ENCODE results near the gene C12orf75.

DNA sequence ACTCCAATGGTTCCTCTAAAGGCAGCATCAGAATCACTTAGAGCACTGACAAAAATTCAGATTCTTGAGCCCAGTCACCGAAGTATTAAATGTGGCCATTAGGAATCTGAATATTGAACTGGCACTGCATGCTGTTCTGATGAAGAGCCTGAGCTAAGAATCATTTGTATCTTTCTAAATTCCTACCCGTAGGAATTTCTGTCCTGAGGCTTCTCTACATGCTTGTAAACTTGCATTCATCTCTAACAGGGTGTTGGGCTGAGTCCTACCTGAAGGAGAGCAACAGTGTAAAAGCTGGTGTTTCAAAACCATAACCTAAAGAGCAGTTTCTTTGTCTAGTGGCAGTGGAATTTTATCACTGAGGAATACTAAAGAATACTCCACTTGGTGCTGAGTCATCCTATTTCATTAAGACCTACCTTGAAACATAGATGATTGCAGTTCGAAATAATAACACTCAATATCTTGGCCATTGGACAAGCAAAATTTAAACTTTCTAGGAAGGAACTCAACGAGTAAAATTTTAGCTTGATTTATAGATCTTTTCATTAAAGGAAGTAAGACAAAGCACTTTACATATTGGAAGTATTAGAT, 35.5 kb upstream of the C12orf75 start:
- TF ChIP-seq POLR2AphosphoS5 (IDR thresholded peaks at IDR 0.05; ENCODE audit: borderline replicate concordance, low read depth, low read length) (no peak), EZH2 (IDR thresholded peaks at IDR 0.05) (no peak), FOXP2 (optimal IDR thresholded peaks at IDR 0.05; ENCODE audit: control extremely low read depth, extremely low read length, insufficient read depth) (no peak)

Data from SK-N-MC (cell line).